ENCODE data around the gene WNT11. TPM values are rescaled to one million over a fixed set of nuclear protein-coding genes. Genes with fewer than 3 reads are reported as not detected.

WNT11 gene
- total RNA-seq, 2 donors from 2014 or later, result 39.2 to 59.3 TPM

DNA sequence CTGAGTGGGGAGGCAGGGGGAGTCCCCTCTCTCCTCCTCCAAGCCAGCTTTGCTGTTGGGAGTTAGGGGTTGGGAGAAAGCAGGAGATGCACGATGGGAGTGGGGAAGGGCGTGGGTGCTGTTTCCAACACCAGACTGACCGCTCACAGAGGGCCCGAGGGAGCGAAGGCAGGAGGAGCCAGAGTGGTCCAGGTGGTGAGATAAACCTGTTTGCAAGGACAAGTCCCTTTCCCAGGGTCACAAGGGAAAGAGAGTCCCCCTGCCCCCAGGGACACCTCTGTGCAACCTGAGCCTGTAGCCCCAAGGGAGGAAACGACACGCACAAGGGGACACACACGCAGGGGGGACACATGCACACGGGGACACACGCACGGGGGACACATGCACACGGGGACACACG lies 42.2 kb downstream of the WNT11 start:
- intact Hi-C loops (cut with DNase I), result no loop called here

DNA sequence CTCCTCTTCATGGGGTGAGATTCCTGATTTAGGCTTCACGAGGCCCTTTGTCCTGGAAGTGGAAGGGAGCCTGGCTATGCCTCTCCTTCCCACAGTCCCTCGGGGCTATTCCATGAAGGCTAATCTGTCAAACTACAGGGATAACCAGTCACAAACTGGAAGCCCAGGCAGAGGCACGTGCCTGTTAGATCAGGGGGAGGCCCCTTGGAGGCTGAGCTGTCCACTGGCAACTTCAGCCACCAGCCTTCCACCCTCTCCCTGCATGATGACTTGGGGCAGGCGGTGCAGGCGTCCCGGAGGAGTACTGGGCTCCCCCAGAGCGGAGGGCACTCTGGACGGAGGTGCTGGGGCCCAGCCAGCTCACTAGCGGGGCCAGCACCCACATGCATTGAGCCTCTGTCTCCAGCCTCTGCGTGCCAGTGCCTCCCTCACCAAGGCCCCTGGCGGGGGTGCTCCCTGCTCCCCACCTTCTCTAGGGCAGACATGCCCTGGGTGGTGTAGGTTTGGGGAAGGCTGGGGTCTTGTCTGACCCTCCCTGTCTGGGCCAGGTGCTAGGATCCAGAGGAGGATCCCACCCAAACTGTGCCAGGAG lies 42.9 kb downstream of the WNT11 start:
- intact Hi-C loops (cut with DNase I), result no loop called here
- DNase-seq (ENCODE audit: low spot score), result no peak

More for the DNA sequence above, 42.2 kb downstream of the WNT11 start:
- no peak for DNase-seq (ENCODE audit: low spot score)

DNA sequence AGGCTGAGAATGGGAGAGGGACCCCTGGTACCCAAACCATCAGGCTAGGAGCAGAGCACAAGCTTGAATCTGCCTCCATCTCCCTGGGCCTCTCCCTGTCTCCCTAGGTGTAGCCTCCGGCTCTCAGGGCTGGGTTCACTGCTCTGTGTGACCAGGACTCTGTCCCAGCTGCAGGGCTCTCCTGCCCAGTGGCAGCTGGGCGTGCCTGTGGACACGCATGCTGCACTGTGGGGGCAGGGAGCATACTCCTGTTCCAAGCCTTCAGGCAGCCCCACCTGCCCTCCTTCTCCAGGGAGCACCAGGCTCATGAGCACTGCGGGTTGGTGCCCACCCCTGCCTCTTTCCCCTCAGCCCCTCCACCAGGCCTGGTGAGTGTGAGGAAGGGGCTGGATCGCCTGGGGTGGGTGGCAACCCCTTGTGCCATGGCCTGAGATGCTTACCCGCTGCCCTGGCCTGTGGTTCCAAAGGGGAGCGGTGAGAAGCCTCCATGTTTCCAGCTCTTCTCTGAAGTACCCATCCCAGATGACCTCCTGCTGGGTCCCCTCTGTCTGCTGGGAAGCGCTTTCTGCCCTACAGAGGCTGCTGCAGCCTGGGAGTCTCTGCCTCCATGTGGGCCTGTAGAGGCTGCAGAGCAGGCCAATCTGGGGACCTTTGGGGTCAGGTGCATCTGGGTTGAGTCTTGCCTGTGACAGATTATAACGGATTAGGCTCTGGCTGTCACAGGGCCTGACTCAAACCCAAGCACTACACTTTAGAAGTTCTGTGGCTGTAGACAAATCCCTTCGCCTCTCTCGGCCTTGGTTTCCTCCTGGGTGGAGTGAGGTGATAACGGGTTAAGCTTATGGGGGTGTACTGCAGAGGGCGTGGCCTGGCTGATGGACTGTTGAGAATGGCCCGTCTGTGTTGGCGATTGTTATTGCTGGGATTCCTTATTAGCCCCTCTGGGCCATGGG lies 43.7 kb downstream of the WNT11 start:
- peak; percentile 36 for DNase-seq (ENCODE audit: low spot score)
- intact Hi-C loops (cut with DNase I), result no loop called here

DNA sequence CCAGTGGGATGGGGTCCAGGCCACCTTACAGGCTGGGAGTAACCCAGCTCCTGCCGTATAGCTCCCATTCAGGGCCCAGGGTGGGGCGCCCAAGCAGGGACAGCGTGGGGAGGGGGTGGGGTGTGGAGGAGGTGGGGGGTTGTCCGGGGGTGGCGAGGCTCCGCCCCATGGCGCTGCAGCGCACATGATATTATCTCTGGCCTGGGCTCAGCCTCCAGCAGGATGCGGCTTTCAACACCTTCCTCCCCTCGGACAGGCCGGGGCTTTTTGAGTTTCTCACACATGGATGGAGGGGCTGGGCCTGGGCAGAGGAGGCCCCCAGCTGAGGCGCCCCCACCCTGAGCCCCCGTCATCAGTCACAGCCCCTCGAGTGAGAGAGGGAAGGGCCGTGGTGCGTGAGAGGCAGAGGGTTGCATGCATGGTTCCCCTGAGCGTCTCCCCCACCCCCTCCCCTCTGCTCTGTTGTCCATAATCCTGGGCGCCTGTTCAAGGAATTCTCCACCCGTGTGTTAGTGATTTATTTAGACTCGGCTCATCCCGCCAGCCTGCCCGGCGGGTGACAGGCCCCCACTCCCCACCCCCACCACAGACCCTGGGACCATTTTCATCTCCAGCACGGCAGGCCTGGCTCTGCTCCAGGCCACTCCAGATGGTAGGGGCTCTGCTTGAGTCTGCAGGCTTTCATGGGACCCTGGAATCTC lies 44.9 kb downstream of the WNT11 start:
- intact Hi-C loops (cut with DNase I), result no loop called here
- DNase-seq (ENCODE audit: low spot score), result peak; percentile 81

DNA sequence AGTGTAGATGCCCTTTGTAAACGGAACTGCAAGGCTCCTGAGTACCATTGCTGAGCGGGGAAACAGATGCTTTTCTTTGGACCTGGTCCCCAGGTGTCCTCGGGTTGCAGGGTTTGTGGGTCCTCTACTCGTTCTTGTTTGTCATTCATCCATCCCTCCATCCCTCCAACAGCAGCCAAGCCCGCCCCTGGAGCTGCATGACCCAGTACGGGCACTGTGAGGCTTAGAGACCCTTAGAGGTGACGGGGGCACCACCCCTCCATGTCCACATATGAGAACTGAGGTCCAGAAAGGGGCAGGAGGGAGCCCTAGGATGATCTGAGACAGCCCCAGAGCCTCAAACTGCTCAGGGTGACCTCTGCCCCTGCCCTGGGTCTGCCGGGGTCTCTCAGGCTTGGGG lies 45.4 kb downstream of the WNT11 start:
- intact Hi-C loops (cut with DNase I), result no loop called here
- peak; percentile 43 for DNase-seq (ENCODE audit: low spot score)

DNA sequence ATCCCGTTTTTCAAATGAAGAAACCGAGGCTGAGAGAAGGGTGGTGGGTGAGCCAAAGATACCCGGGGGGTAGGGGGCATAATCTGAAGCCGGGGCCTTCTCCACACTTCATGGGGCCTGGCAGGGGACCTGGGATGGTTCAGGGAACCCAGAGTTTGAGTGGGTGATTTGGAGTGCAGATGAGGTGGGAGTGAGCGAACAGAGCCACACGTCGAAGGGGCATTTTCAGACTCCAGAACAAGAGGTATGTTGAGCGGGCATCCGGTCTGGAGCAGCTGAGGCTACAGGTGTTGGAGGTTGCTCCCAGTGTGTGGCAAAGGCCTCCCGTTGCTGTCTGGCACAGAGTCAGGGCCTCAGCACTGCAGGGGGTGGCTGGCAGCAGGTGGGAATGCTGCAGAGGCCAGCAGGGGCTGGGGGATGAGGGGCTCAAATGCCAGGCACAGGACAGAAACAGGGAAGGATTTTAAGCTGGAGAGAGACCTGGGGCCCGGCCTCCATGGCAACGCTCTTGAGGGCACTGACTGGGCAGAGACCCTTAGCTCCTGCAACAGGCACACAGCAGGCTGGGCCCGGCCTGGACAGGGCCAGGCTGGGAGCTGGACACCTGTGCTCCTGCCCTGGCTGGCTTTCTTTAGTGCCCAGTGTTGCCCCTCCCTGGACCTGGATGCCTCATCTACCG lies 46.2 kb downstream of the WNT11 start:
- DNase-seq (ENCODE audit: low spot score), result peak; percentile 64
- intact Hi-C loops (cut with DNase I), result loop anchor here in 1 of 2 donors (10.0 kb wide), 1 partner anchor 265 kb away; no protein-coding TSS in a partner anchor

DNA sequence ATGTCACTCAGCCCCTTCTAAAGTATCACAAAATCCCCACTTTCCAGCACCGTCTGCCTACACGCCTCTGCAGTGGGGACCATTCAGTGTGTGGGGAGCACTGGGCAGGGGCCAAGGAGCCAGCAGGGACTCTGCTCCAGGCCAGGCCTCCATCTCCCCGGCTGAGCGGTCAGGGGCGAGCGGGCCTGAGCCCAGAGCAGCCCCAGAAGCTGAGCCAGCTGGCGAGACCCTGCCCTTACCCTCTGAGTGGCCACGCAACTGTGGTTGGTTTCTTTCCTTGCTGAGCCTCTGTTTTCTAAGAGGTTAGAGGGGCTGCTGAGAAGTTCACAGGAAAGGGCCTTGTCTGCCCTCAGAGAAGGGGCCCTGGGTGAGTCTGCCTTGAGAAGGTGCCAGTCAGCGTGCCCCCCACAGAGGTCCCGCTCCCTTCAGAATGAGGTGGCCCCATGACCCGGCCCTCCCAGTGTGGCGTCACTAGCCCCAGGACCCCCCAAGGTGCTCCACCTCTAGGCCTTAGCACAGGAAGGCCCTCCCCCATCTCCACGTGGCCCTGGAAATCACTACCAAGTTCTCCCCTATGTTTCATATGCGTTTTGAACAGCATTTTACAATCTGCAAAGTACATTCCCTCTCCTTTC lies 46.9 kb downstream of the WNT11 start:
- peak; percentile 52 for DNase-seq (ENCODE audit: low spot score)

DNA sequence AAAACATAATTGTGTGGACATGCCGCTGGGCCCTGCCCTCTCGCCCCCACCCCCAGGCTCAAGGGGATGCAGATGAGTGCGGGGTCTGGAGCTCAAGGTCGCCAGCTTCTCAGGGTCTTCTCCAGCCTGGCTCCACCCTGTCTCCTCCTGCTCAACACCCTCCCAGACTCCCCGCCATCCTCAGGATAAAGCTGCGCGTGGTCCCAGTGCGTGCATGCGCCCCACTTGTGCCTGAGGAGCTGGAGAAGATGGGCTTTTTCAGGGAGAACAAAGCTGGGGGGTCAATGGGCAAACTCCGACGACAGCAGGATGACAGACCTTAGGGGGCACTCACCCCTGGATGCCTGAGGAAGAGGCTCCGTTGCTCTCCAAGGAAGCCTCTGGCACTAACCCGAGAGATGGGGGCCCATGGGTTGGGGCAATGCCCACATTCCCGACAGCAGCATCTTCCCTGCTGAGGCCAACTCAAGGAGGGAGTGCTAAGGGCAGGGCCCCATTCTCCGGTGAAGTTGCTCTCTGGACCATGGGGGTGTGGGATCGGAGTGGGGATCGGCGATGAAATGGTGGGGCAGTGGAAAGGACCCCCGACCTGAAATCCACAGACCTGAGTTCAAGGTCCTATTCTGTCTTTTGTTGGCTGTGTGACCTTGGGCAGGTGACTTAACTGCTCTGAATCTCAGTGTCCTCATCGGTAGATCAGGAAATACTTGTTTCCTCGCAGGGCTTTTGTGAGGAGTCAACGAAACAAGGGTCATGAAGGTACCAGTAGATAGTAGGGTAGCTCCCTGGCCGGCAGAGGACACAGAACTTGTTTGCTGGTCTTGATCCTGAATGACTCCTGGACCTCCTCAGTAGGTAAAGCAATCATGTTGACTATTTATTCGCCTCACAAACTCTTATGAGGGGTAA lies 47.7 kb downstream of the WNT11 start:
- intact Hi-C loops (cut with DNase I), result loop anchor here in 1 of 2 donors (10.0 kb wide), 1 partner anchor 264 kb away; no protein-coding TSS in a partner anchor
- peak; percentile 55 for DNase-seq (ENCODE audit: low spot score)

More for the DNA sequence above, 46.9 kb downstream of the WNT11 start:
- intact Hi-C loops (cut with DNase I), result loop anchor here in 1 of 2 donors (10.0 kb wide), 1 partner anchor 265 kb away; no protein-coding TSS in a partner anchor

DNA sequence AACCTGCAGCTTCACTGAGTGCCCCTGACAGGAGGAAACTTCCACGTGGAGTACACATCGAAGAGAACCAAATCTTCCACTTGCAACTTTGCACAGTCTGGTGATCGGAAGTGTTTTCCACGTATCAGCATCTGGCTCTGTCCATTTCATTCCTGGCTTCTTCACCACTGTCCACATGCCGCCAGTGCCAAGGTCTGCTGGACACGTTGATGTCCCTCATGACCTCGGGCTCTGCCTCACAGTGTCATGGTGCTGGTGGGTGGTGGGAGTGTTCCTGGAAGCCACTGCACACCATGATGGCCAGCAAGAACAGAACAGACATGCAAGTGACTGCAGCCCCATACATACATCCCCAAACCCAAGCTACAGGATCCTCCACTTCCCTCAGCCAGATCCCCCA lies 48.4 kb downstream of the WNT11 start:
- intact Hi-C loops (cut with DNase I), result loop anchor here in 1 of 2 donors (10.0 kb wide), 1 partner anchor 263 kb away; no protein-coding TSS in a partner anchor

DNA sequence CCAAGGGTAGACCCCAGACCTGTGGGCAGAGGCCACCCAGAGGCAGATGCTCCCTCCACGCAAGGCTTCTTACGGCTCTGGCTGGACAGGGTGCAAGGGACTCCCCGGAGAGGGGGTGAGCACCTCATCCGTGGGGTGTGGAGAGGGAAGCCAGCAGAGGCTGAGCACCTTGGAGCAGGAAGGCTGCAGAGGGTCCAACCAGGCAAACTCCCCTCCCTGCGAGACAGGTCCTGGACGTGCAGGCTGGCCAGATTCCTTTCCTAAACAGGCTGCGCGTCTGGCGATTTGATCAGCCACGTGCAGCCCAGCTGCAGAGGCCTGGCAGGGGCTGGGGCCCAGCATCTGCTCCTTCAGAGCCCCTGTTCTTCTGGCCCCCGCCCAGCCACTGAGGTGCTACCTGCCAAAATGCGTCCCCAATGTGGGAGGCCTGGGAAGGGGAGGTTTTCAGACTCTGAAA lies 49.3 kb downstream of the WNT11 start:
- intact Hi-C loops (cut with DNase I), result loop anchor here in 1 of 2 donors (10.0 kb wide), 1 partner anchor 262 kb away; no protein-coding TSS in a partner anchor
- peak; percentile 68 for DNase-seq (ENCODE audit: low spot score)

More for the DNA sequence above, 48.4 kb downstream of the WNT11 start:
- peak; percentile 44 for DNase-seq (ENCODE audit: low spot score)

DNA sequence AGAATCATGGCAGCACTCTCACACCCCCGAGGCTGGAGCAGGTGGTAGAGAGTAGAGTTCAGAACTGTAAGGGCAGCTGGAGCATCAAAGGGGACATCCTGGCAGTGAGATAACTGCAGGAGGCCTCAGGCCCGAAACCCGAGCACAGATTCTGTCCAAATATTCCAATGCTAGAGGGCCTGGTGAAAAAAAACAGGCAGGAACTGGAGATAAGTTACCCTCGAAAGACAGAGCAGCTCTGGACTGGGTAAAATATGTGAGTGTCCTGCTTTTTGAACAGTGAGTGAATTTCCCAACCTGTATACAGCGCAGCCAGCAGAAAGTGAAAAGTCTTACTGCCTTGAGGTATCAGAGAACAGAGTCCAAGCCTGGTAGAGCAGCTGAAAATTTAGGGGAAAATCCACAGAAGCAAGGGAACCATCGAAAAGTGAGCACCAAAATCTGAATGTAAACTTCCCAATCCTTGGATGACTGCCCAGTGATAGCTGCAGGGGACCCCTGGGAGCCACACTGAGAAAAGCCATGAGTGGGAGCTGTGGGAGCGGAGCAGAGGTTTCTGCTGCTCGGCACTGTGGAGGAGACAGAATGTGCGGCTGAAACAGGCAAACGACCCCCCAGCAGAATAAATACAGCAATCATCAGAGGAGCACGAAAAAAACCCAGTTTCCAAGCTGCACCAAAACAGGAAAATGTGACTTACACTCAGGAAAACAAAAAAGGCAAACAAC lies 50.6 kb downstream of the WNT11 start:
- DNase-seq (ENCODE audit: low spot score), result peak; percentile 53
- intact Hi-C loops (cut with DNase I), result loop anchor here in 1 of 2 donors (10.0 kb wide), 1 partner anchor 261 kb away; no protein-coding TSS in a partner anchor

DNA sequence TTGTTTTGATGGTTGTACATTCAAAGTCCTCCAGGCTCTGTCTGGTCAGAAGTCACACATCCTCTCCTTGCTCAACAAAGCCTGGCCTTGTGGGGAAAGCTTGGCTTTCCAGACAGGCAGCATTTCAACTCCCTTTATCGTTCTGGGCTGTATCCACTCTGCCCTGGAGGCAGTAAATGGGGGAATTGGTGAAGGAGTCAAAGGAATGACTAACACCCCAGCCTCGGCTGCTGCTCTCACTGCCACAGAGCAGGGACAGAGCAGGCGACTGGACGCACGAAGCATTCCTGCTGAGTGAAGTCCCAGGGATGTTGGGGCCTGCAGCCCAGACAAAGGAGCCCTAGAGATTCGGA lies 52.8 kb downstream of the WNT11 start:
- DNase-seq (ENCODE audit: low spot score), result peak; percentile 82
- intact Hi-C loops (cut with DNase I), result loop anchor here (1.0 to 10.0 kb wide), 3 partner anchors 23 to 259 kb away; no protein-coding TSS in a partner anchor

DNA sequence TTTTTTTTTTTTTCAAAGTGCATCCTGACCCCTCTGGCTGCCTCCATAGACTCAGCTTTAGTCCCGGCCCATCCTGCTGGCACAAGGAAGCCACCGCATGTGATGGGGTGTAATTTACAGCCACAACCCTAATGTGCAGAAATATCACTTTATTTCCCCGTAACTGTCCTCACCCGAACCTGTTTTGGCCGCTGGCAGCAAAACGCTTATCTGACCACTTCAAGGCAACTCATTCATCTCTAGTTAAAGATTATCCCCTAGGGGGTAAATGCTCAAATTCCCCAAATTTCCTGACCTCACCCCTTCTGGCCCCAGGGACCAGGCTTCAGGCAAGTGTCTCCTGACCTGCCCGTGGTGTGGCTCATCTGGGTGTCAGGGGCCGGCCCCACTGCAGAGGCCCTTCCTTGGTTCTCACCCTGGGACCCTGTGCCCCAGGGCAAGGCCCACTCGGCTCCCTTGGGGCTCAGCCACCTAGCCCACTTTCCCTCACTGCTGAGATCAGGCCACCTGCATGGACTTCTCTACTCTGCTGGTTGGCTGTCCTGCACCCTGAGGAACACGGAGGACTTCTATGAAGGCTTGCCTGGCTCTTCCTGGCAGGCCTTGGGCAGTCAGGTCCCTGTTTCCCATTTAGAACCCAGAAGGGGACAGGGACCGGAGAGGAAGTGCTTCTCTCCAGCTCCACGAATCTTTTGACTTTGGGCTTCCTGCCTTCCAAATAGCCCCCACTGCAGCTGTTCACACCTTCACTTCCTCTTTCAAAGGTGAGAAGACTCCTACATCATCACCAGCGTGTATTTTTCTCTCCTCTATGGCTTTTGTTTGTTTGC lies 53.3 kb downstream of the WNT11 start:
- peak; percentile 74 for DNase-seq (ENCODE audit: low spot score)
- intact Hi-C loops (cut with DNase I), result loop anchor here (1.0 to 10.0 kb wide), 3 partner anchors 23 to 258 kb away; no protein-coding TSS in a partner anchor

DNA sequence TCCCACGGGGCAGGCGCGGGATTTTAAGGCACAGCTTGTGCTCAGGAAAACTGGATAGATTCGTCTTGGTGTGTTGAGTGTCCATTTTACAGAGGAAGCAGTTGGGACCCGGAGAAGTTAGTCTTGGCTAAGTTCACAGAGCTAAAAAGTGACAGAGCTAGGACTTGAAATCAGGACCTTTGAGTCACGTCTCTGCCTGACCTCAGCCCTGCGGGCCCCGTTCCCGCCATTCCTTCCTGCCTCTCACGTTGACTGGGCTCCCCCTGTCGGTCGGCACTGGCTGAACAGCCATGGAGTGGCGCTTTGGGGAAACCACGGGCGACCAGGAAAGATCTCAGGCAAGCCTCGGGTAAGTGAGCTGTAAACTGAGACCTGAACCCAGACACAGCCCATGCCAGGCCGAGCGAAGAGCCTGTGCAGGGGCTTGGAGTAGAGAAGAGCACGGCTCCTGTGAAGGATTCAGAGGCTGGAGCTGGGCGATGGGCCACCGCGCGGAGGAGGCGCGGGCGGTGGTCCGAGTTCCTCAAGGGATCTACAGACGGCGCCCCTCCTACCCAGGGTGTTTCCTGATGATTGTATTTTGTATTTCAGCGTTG lies 54.1 kb downstream of the WNT11 start:
- DNase-seq (ENCODE audit: low spot score), result peak; percentile 97
- intact Hi-C loops (cut with DNase I), result loop anchor here (5.0 to 10.0 kb wide), 2 partner anchors 250 to 257 kb away; no protein-coding TSS in a partner anchor

DNA sequence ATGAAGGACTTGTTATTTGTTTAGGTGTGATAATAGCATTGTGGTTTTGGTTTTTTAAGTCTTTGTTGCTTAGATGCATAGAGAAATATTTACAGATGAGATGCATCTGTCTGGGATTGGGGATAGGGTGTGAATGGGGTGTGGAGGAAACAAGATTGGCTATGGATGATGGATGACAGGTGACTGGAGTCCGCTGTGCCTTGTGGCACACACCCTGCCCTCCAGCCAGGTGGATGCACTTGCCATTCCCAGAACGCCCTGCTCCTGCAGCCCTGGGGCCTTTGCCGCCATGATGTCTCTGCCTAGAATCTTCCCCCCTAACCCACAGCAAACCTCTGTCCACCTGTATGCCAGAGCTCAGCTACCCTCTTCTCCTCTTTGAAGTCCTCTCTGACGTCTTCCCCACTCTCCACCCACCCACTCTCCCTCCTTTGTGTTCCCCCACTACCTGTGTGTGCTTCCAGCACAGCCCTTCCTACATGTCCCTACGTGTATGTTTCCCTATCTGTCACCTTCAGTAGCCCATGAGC lies 54.7 kb downstream of the WNT11 start:
- DNase-seq (ENCODE audit: low spot score), result peak; percentile 61
- intact Hi-C loops (cut with DNase I), result loop anchor here (5.0 to 10.0 kb wide), 2 partner anchors 249 to 257 kb away; no protein-coding TSS in a partner anchor

All from posterior vena cava (tissue), 2 donors.